ENCODE data around the gene PPY. TPM values are rescaled to one million over a fixed set of nuclear protein-coding genes. Genes with fewer than 3 reads are reported as not detected.

Gene PPY
- total and polyA plus RNA-seq, 2 donors (not counting 1 experiment from before 2014, with no cell fraction given), result not detected

DNA sequence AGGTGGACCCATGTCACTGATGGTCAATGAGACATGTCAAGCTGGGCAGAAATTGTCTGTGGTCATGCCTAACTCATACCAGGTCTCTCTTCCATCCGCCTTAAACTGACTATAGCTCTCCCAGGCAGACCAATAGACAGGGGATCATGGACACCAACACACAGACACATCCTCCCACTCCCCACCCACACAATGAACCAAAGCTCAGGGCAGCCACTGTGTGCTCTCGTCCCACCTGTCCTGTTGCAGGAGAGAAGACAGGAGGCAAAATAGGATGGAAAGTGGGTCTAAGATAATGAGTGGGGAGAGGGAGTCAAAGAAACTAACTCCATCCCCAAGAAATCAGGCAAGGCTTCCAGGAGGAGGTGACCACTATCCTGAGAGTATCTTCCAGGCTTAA is 8.3 kb upstream of the PPY start:
- TF ChIP-seq EZH2 (IDR thresholded peaks at IDR 0.05; ENCODE audit: borderline replicate concordance, insufficient read depth, low read depth, low read length, poor library complexity, severe bottlenecking), result no peak
- Histone ChIP-seq H3K4me3 (ENCODE audit: control extremely low read depth in 1 of 5, extremely low read depth in 1 of 5, insufficient read depth in 1 of 5, low read depth in 2 of 5, low read length in 4 of 5) (no peak overlapping the region), H3K27ac (ENCODE audit: low read length in 2 of 2) (no peak overlapping the region), H3K27me3 (replicated peaks in 1 of 4; ENCODE audit: control extremely low read depth in 1 of 4, control insufficient read depth in 3 of 4, insufficient read depth in 4 of 4, low read length in 3 of 4) (peaks cover 0 to 48% (median 18%) of the 10 kb centered on the region in 4 experiments), H3K4me1 (ENCODE audit: control insufficient read depth in 2 of 2, insufficient read depth in 2 of 2, low read length in 2 of 2) (peaks cover 11 to 13% of the 10 kb centered on the region in 2 donors), H2AFZ (ENCODE audit: insufficient read depth, low read depth, low read length, poor library complexity, severe bottlenecking) (no peak overlapping the region), H3K9ac (ENCODE audit: low read length) (no peak overlapping the region), H4K20me1 (ENCODE audit: control insufficient read depth, insufficient read depth, low read length, poor library complexity, severe bottlenecking) (no peaks in the 10 kb centered on the region), H3K4me2 (replicated peaks; ENCODE audit: low read depth, low read length, poor library complexity, severe bottlenecking) (no peak overlapping the region), H3K79me2 (ENCODE audit: control insufficient read depth, insufficient read depth, low read length) (no peaks in the 10 kb centered on the region), H3K9me3 (ENCODE audit: control extremely low read depth in 1 of 3, control insufficient read depth in 2 of 3, insufficient read depth in 1 of 3, low read length in 2 of 3) (peaks cover 0 to 10% (median 0%) of the 10 kb centered on the region in 3 donors), H3K36me3 (replicated peaks in 1 of 2; ENCODE audit: control extremely low read depth in 1 of 2, control insufficient read depth in 1 of 2, extremely low read depth in 1 of 2, insufficient read depth in 2 of 2, low read length in 1 of 2) (no peaks in the 10 kb centered on the region)
- DNase-seq, result no peak
- H3K9me3 Mint-ChIP-seq (ENCODE audit: insufficient read depth), result no peaks in the 10 kb centered on the region
- ChIA-PET CTCF (interaction anchor here (0.9 to 1.3 kb wide), 2 partner anchors 10 to 41 kb away, joined by 3 read pairs; no protein-coding TSS in a partner anchor), POLR2A (no interaction called here)
- no peak overlapping the region for H3K27ac Mint-ChIP-seq
- H3K4me1 Mint-ChIP-seq, result peaks cover 4% of the 10 kb centered on the region
- no peak for ATAC-seq (ENCODE audit: low read depth)
- intact Hi-C loops (cut with micrococcal nuclease), result no loop called here
- no peak overlapping the region for H3K4me3 Mint-ChIP-seq
- 89% methylated on average over 1 of the region's 2 CpGs for WGBS (ENCODE audit: insufficient coverage)
- peaks cover 65% of the 10 kb centered on the region for H3K27me3 Mint-ChIP-seq

DNA sequence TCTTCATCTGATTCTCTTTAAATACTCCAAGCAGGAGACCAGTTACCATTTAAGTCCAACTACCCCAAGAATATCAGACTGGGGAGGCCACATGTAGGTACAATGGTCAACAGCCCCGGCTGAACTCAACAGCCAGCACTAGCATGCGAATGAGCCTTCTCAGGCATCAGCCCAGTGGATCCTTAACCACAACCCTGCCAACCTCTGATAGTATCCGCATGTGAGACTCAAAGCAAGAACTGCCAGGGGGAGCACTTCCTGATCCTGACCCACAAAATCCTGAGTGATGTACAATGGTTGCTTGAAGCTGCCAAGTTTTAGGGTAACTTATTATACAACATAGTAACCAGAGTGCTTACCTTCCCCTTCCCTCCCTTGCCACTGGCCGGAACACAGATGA is 7.5 kb upstream of the PPY start:
- WGBS (ENCODE audit: insufficient coverage), result 35% methylated on average over 4 of the region's 4 CpGs
- H4K20me1 ChIP-seq (ENCODE audit: control insufficient read depth, insufficient read depth, low read length, poor library complexity, severe bottlenecking), result no peaks in the 10 kb centered on the region
- no peak overlapping the region for H3K4me2 ChIP-seq (replicated peaks; ENCODE audit: low read depth, low read length, poor library complexity, severe bottlenecking)
- H3K79me2 ChIP-seq (ENCODE audit: control insufficient read depth, insufficient read depth, low read length), result no peaks in the 10 kb centered on the region
- Mint-ChIP-seq H3K27me3 (peaks cover 63% of the 10 kb centered on the region), H3K4me3 (no peak overlapping the region), H3K27ac (no peak overlapping the region), H3K9me3 (ENCODE audit: insufficient read depth) (no peaks in the 10 kb centered on the region), H3K4me1 (peaks cover 4% of the 10 kb centered on the region)
- H2AFZ ChIP-seq (ENCODE audit: insufficient read depth, low read depth, low read length, poor library complexity, severe bottlenecking), result no peak overlapping the region
- intact Hi-C loops (cut with micrococcal nuclease), result no loop called here
- DNase-seq, result no peak
- H3K9me3 ChIP-seq (ENCODE audit: control extremely low read depth in 1 of 3, control insufficient read depth in 2 of 3, insufficient read depth in 1 of 3, low read length in 2 of 3), result peaks cover 0 to 10% (median 0%) of the 10 kb centered on the region in 3 donors
- no peak overlapping the region for H3K9ac ChIP-seq (ENCODE audit: low read length)
- TF ChIP-seq EZH2 (IDR thresholded peaks at IDR 0.05; ENCODE audit: borderline replicate concordance, insufficient read depth, low read depth, low read length, poor library complexity, severe bottlenecking), result no peak
- TF ChIP-seq, protein P1, sequence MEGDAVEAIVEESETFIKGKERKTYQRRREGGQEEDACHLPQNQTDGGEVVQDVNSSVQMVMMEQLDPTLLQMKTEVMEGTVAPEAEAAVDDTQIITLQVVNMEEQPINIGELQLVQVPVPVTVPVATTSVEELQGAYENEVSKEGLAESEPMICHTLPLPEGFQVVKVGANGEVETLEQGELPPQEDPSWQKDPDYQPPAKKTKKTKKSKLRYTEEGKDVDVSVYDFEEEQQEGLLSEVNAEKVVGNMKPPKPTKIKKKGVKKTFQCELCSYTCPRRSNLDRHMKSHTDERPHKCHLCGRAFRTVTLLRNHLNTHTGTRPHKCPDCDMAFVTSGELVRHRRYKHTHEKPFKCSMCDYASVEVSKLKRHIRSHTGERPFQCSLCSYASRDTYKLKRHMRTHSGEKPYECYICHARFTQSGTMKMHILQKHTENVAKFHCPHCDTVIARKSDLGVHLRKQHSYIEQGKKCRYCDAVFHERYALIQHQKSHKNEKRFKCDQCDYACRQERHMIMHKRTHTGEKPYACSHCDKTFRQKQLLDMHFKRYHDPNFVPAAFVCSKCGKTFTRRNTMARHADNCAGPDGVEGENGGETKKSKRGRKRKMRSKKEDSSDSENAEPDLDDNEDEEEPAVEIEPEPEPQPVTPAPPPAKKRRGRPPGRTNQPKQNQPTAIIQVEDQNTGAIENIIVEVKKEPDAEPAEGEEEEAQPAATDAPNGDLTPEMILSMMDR (IDR thresholded peaks at IDR 0.05), result no peak
- POLR2A ChIA-PET, result no interaction called here
- H3K4me3 ChIP-seq (ENCODE audit: control extremely low read depth in 1 of 5, extremely low read depth in 1 of 5, insufficient read depth in 1 of 5, low read depth in 2 of 5, low read length in 4 of 5), result no peak overlapping the region
- H3K36me3 ChIP-seq (replicated peaks in 1 of 2; ENCODE audit: control extremely low read depth in 1 of 2, control insufficient read depth in 1 of 2, extremely low read depth in 1 of 2, insufficient read depth in 2 of 2, low read length in 1 of 2), result no peaks in the 10 kb centered on the region
- no peak for ATAC-seq (ENCODE audit: low read depth)
- H3K27me3 ChIP-seq (replicated peaks in 1 of 4; ENCODE audit: control extremely low read depth in 1 of 4, control insufficient read depth in 3 of 4, insufficient read depth in 4 of 4, low read length in 3 of 4), result peaks cover 0 to 41% (median 16%) of the 10 kb centered on the region in 4 experiments
- CTCF ChIA-PET, result no interaction called here
- no peak overlapping the region for H3K27ac ChIP-seq (ENCODE audit: low read length in 2 of 2)
- H3K4me1 ChIP-seq (ENCODE audit: control insufficient read depth in 2 of 2, insufficient read depth in 2 of 2, low read length in 2 of 2), result peaks cover 11 to 13% of the 10 kb centered on the region in 2 donors

All from B cell (primary cell).